DND-41 (cell line): ENCODE measurements around the gene ZNF84.
A peak's percentile ranks its signal among the peaks of the same experiment; 100 is the strongest.

Source experiments
- ATAC-seq: fragments of 200-7000 bp; cut with Tn5 transposase; 3 replicates; pipeline ENCODE4 v1.9.1; 2021; ENCODE audit warnings: low read depth; ENCODE audit not compliant: insufficient read depth
- DNase-seq: peaks from one replicate; pipeline ENCODE4 v3.0.0-alpha.2; 2020
- H2AFZ ChIP-seq: 2 replicates; pipeline ENCODE4 v1.6.0; 2012; ENCODE audit warnings: low read depth, low read length
- H3K27ac ChIP-seq: 2 replicates; pipeline ENCODE4 v1.5.1; 2012; ENCODE audit warnings: low read length, inconsistent platforms
- H3K27me3 ChIP-seq: fragments of 200-600 bp; sonication (generic); 2 replicates; pipeline ENCODE4 v1.6.0; 2012; ENCODE audit warnings: low read length, mild to moderate bottlenecking, inconsistent platforms; ENCODE audit not compliant: insufficient read depth, poor library complexity
- H3K36me3 ChIP-seq: 2 replicates; pipeline ENCODE4 v1.5.1; 2012; ENCODE audit warnings: low read length, inconsistent platforms; ENCODE audit not compliant: insufficient read depth
- H3K4me1 ChIP-seq: 2 replicates; pipeline ENCODE4 v1.5.1; 2012; ENCODE audit warnings: mild to moderate bottlenecking, low read length; ENCODE audit not compliant: insufficient read depth
- H3K4me2 ChIP-seq: 2 replicates; pipeline ENCODE4 v1.6.0; 2012; ENCODE audit warnings: mild to moderate bottlenecking, moderate library complexity, low read length, inconsistent platforms; ENCODE audit not compliant: insufficient read depth
- H3K4me3 ChIP-seq, 2 experiments: fragments of 200-600 bp in 1 of 2; shearing (Covaris generic) in 1 of 2; 2 replicates each; pipeline ENCODE4 v1.5.1; 2012 to 2016; ENCODE audit warnings: inconsistent platforms in 2 of 2, low read length in 2 of 2, mild to moderate bottlenecking in 2 of 2, low read depth in 1 of 2, moderate library complexity in 1 of 2
- H3K79me2 ChIP-seq: 2 replicates; pipeline ENCODE4 v1.6.0; 2012; ENCODE audit warnings: low read length, inconsistent platforms; ENCODE audit not compliant: insufficient read depth
- H3K9ac ChIP-seq: 2 replicates; pipeline ENCODE4 v1.6.0; 2012; ENCODE audit warnings: low read depth, mild to moderate bottlenecking, inconsistent platforms, low read length, moderate library complexity
- H3K9me3 ChIP-seq: 2 replicates; pipeline ENCODE4 v1.5.1; 2012; ENCODE audit warnings: low read length, moderate library complexity, mild to moderate bottlenecking, inconsistent platforms; ENCODE audit not compliant: insufficient read depth, severe bottlenecking
- H4K20me1 ChIP-seq: 2 replicates; pipeline ENCODE4 v1.6.0; 2012; ENCODE audit warnings: low read length; ENCODE audit not compliant: insufficient read depth
- EZH2 ChIP-seq: IDR thresholded peaks from 3 replicates; pipeline ENCODE4 v1.6.1; 2012; ENCODE audit warnings: borderline replicate concordance, low read depth, mild to moderate bottlenecking, moderate library complexity, low read length, inconsistent platforms; ENCODE audit not compliant: severe bottlenecking
- TF ChIP-seq, protein P1 (sequence below): IDR thresholded peaks from 2 replicates; pipeline ENCODE4 v1.5.1; 2012; ENCODE audit warnings: borderline replicate concordance, low read length, moderate library complexity, mild to moderate bottlenecking; ENCODE audit not compliant: poor library complexity, severe bottlenecking; ENCODE audit errors: extremely low read depth

The ZNF84 gene

DNA sequence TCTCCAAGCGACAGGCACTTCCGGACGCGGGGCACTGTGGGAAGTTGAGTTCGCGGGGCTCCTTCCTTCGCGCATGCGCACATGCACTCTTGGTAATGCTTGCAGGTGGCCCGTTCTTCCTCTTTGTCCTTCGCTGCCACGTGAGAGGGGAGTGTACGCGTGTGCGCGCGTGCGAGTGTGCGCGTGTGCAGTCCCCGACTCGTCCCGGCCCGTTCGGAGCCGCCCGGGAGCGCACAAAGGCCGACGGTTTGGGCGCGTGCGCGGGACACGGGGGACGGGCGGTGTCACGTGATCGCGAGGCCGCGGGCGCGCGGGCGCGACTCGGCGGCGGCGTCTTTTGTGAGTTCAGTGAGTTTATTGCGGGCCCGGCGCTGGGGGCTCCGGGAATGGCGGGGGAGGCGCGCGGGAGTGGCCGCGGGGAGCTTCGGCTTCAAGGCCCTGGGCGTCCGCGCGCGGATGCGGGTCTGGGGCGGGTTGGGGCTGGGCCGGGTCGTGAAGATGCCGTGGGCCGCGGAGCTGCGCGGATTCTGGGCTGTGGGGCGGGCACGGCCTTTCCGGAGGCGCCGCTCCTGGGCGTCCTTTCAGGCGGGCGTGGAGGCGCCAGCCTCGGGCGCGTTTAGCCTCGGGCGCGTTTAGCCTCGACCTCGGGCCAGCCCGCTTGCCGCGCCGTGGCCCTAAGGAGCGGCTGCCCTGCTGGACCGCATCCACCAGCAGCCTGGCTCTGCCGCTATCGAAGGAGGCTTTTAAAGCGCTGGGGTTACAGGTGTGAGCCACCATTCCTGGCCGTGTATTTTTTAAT is at the start of gene ZNF84:
TSS of gene ZNF84 (plus strand) at position 303 of the 799 bp plus-strand sequence. CDS start 3,959 bp downstream, outside the sequence.
- peaks cover 49% of the 10 kb centered on the region for H3K79me2 ChIP-seq
- peaks cover 68% of the 10 kb centered on the region for H3K9me3 ChIP-seq
- peak within 1 kb of the TSS; percentile 83 to 91 for H3K4me3 ChIP-seq
- DNase-seq (peak; percentile 97), ATAC-seq (peak; percentile 96)
- H3K4me2 ChIP-seq: peak within 1 kb of the TSS; percentile 64
- no peaks in the 10 kb centered on the region for H3K27me3 ChIP-seq
- H4K20me1 ChIP-seq: no peaks in the 10 kb centered on the region
- H3K4me1 ChIP-seq: peaks cover 15% of the 10 kb centered on the region
- peak within 1 kb of the TSS; percentile 89 for H3K9ac ChIP-seq
- H3K27ac ChIP-seq: peak within 1 kb of the TSS; percentile 82
- TF ChIP-seq, protein P1, sequence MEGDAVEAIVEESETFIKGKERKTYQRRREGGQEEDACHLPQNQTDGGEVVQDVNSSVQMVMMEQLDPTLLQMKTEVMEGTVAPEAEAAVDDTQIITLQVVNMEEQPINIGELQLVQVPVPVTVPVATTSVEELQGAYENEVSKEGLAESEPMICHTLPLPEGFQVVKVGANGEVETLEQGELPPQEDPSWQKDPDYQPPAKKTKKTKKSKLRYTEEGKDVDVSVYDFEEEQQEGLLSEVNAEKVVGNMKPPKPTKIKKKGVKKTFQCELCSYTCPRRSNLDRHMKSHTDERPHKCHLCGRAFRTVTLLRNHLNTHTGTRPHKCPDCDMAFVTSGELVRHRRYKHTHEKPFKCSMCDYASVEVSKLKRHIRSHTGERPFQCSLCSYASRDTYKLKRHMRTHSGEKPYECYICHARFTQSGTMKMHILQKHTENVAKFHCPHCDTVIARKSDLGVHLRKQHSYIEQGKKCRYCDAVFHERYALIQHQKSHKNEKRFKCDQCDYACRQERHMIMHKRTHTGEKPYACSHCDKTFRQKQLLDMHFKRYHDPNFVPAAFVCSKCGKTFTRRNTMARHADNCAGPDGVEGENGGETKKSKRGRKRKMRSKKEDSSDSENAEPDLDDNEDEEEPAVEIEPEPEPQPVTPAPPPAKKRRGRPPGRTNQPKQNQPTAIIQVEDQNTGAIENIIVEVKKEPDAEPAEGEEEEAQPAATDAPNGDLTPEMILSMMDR: peak; percentile 2
- no peak for TF ChIP-seq EZH2
- H2AFZ ChIP-seq: peak within 1 kb of the TSS; percentile 84
- H3K36me3 ChIP-seq: peaks cover 44% of the 10 kb centered on the region

DNA sequence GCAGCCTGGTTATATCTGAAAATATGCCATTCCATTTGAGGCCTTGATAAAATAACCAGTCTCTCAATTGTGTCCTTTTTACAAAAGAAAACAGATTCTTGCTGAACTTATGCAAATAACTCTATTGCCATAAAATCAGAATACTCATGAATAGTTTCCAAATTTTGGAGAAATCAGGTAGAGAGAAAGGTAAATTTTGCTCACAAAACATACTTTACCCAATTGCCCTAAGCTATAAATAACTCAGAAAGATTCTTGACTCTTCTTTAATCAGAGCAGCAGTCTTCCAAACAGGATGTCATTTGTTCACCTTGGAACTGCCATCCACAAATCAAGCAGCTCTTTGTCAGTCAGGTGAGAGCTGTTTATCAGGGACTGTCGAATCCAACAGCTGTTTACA is 38.6 kb upstream of the ZNF84 start:
- H3K27me3 ChIP-seq: no peaks in the 10 kb centered on the region
- no peak overlapping the region for H3K4me2 ChIP-seq
- no peak overlapping the region for H3K4me3 ChIP-seq
- H3K9ac ChIP-seq: no peak overlapping the region
- ATAC-seq: no peak
- H4K20me1 ChIP-seq: no peaks in the 10 kb centered on the region
- H3K36me3 ChIP-seq: peaks cover 77% of the 10 kb centered on the region
- no peak overlapping the region for H2AFZ ChIP-seq
- no peak for TF ChIP-seq EZH2
- DNase-seq: no peak
- no peaks in the 10 kb centered on the region for H3K4me1 ChIP-seq
- H3K79me2 ChIP-seq: peaks cover 94% of the 10 kb centered on the region
- H3K9me3 ChIP-seq: peaks cover 85% of the 10 kb centered on the region
- no peak overlapping the region for H3K27ac ChIP-seq

DNA sequence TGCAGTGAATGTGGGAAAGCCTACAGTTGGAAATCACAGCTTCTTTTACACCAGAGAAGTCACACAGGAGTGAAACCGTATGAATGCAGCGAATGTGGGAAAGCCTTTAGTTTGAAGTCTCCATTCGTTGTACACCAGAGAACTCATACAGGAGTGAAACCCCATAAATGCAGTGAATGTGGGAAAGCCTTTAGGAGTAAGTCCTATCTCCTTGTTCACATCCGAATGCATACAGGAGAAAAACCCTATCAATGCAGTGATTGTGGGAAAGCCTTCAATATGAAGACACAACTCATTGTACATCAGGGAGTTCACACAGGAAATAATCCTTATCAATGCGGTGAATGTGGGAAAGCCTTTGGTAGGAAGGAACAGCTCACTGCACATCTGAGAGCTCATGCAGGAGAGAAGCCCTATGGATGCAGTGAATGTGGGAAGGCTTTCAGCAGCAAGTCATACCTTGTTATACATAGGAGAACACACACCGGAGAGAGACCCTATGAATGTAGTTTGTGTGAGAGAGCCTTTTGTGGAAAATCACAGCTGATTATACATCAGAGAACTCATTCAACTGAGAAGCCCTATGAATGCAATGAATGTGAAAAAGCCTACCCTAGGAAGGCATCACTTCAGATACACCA is 26.5 kb upstream of the ZNF84 start:
- peak overlapping the region in 1 of 2 experiments; percentile 10; a peak in 1 of 4 replicates for H3K4me3 ChIP-seq
- H2AFZ ChIP-seq: no peak overlapping the region
- H3K9me3 ChIP-seq: peaks cover 88% of the 10 kb centered on the region
- H3K9ac ChIP-seq: no peak overlapping the region
- H3K27ac ChIP-seq: no peak overlapping the region
- no peaks in the 10 kb centered on the region for H3K27me3 ChIP-seq
- no peak for ATAC-seq
- peaks cover 8% of the 10 kb centered on the region; the same call in 1 of the 2 replicates for H3K79me2 ChIP-seq
- H4K20me1 ChIP-seq: no peaks in the 10 kb centered on the region
- TF ChIP-seq, protein P1: no peak
- no peak for TF ChIP-seq EZH2
- no peak for DNase-seq
- peaks cover 98% of the 10 kb centered on the region for H3K36me3 ChIP-seq
- H3K4me1 ChIP-seq: no peaks in the 10 kb centered on the region
- no peak overlapping the region for H3K4me2 ChIP-seq

DNA sequence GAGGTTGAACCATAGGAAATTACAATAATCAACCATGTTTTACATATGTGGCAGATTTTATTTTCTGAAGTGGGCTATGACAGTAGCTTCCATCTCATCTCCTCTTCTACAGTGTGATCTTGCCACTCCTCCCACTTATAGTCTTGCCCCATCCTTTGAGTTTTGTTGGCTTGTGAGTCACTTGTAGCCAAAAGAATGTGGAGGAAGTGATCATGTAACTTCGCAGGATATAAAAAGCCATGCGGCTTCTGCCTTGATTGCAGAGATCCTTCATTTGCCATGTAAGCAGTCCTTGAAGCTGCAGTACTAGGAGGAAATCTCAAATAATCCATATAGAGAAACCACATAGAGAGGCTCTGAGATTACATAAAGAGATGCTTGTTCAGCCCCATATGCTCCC is 13.7 kb upstream of the ZNF84 start:
- Histone ChIP-seq H3K36me3 (peaks cover 2% of the 10 kb centered on the region; the same call in 1 of the 2 replicates), H3K9ac (no peak overlapping the region), H3K4me3 (no peak overlapping the region), H3K27ac (no peak overlapping the region), H3K9me3 (peaks cover 34% of the 10 kb centered on the region), H3K4me2 (no peak overlapping the region), H3K79me2 (no peaks in the 10 kb centered on the region), H2AFZ (no peak overlapping the region), H3K4me1 (no peaks in the 10 kb centered on the region), H3K27me3 (no peaks in the 10 kb centered on the region), H4K20me1 (no peaks in the 10 kb centered on the region)
- TF ChIP-seq EZH2: no peak
- TF ChIP-seq, protein P1: no peak
- DNase-seq (no peak), ATAC-seq (no peak)
